HCEC 1CT (cell line): ENCODE data around the gene SYPL2.

Source experiments
- DNase-seq: peaks from one replicate; pipeline ENCODE4 v3.0.0-alpha.2; 2017

SYPL2 gene

GRCh38 chr1:109466452-109467300 lies at the start of gene SYPL2:
TSS of gene SYPL2 (plus strand) at chr1:109466546. CDS start at chr1:109466844, 298 bp downstream.
- peak; percentile 22 for DNase-seq

GRCh38 chr1:109423498-109423897 lies 42.8 kb upstream of the SYPL2 start:
- DNase-seq, result no peak

GRCh38 chr1:109425391-109426280 lies 40.7 kb upstream of the SYPL2 start:
- peak; percentile 67 for DNase-seq

- peak; percentile 99 for DNase-seq
Measured at GRCh38 chr1:109426281-109427170, 39.8 kb upstream of the SYPL2 start, which contains the start of gene PSMA5. TSS of gene PSMA5 (minus strand) at chr1:109426448. CDS start at chr1:109426330, 118 bp downstream.

- DNase-seq, result no peak
Measured at GRCh38 chr1:109427171-109427467, 39.2 kb upstream of the SYPL2 start.

GRCh38 chr1:109432336-109432735 lies 34.0 kb upstream of the SYPL2 start:
- DNase-seq, result peak; percentile 60

GRCh38 chr1:109433322-109433721 lies 33.0 kb upstream of the SYPL2 start:
- DNase-seq, result no peak

GRCh38 chr1:109434484-109434883 lies 31.9 kb upstream of the SYPL2 start:
- no peak for DNase-seq

- peak; percentile 99 for DNase-seq
Measured at GRCh38 chr1:109438798-109439297, 27.5 kb upstream of the SYPL2 start.

GRCh38 chr1:109441069-109441468 lies 25.3 kb upstream of the SYPL2 start:
- DNase-seq, result peak; percentile 86

GRCh38 chr1:109443476-109443875 lies 22.9 kb upstream of the SYPL2 start:
- DNase-seq, result no peak

GRCh38 chr1:109444346-109444745 lies 22.0 kb upstream of the SYPL2 start:
- DNase-seq, result peak; percentile 43

- DNase-seq, result peak; percentile 48
Measured at GRCh38 chr1:109445949-109446695, 20.2 kb upstream of the SYPL2 start.

GRCh38 chr1:109447524-109447923 lies 18.8 kb upstream of the SYPL2 start:
- no peak for DNase-seq

GRCh38 chr1:109454497-109455133 lies 11.7 kb upstream of the SYPL2 start:
- DNase-seq, result no peak

GRCh38 chr1:109457819-109458218 lies 8.5 kb upstream of the SYPL2 start:
- no peak for DNase-seq

- no peak for DNase-seq
Measured at GRCh38 chr1:109466125-109466451, 258 bp upstream of the SYPL2 start.

- no peak for DNase-seq
Measured at GRCh38 chr1:109467301-109467777, 993 bp downstream of the SYPL2 start.

- DNase-seq, result no peak
Measured at GRCh38 chr1:109468061-109468460, 1.7 kb downstream of the SYPL2 start.

GRCh38 chr1:109468903-109469302 lies 2.6 kb downstream of the SYPL2 start:
- DNase-seq, result no peak

GRCh38 chr1:109470245-109470644 lies 3.9 kb downstream of the SYPL2 start:
- DNase-seq, result no peak
